ENCODE measurements around the gene SUPT7L. TPM values are rescaled to one million over a fixed set of nuclear protein-coding genes. Genes with fewer than 3 reads are reported as not detected.
"Not testable (repeated sequence)": the region's sequence is repeated elsewhere in the genome, so short reads cannot be mapped to it uniquely, and the experiment has no call there.

Gene SUPT7L
- total and polyA plus RNA-seq, 7 donors: 17.1 to 33.8 (median 21.1) TPM

DNA sequence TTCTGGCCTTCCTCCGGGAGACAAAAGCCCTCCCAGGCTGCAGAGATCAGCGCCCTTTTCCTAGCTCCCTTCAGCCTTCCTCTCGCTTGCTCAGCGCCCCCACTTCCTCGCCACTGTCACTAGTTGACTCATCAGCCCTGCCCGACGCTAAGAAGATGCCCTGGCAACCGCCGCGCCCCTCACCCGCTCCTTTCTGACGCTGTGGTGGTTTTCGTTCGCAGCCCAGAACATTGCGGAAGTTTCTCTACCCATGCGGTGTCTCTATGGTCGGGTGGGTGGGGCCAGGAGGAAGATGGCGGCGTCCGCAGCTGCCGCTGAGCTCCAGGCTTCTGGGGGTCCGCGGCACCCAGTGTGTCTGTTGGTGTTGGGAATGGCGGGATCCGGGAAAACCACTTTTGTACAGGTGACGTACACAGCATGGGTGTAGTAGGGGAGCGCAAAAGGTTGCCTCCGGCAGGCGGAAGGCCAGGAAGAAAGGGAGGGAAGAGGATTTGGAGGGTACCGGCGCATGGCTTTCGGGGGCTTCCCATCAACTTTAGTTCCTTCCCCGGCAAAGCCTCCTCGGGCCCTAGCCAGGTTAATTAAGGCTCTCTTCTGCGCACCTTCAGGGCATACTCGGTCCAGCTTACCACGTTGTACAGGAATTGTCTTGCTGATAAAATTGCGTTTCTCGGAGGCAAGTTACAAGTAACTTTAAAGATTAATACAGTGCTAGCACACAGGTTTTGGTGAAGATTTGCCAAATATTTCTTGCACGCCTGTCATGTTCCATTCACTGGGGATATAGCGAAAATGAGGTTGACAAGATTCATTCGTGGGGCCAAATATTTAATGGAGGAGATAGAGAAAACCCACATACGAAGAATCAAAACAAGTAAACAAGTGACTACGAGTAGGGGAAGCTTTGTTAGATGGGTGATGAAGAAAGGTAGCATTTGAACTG is 34.4 kb downstream of the SUPT7L start, which contains the start of the genes CCDC121 and GPN1:
Gene CCDC121, minus strand, starts transcription at position 246 of the 943 bp plus-strand sequence. CDS start 1,213 bp downstream, outside the sequence.
Gene GPN1, plus strand, starts transcription at position 284 of the 943 bp plus-strand sequence. Its CDS starts 9 bp downstream, at position 293.
- H3K27me3 ChIP-seq (ENCODE audit: insufficient read depth in 3 of 3, low read length in 2 of 3): no peaks in the 10 kb centered on the region
- no peaks in the 10 kb centered on the region for H3K9me3 ChIP-seq
- peak; percentile 95 to 98 (median 96) for ATAC-seq
- DNase-seq: peak; percentile 91 to 93
- peak within 1 kb of the TSS; percentile 79 for H3K4me3 ChIP-seq
- H3K27ac ChIP-seq: peak within 1 kb of the TSS; percentile 76
- 1% methylated on average over 44 of the region's 44 CpGs for WGBS, 3 donors
- H3K4me1 ChIP-seq: peaks cover 9% of the 10 kb centered on the region
- TF ChIP-seq, protein P1, sequence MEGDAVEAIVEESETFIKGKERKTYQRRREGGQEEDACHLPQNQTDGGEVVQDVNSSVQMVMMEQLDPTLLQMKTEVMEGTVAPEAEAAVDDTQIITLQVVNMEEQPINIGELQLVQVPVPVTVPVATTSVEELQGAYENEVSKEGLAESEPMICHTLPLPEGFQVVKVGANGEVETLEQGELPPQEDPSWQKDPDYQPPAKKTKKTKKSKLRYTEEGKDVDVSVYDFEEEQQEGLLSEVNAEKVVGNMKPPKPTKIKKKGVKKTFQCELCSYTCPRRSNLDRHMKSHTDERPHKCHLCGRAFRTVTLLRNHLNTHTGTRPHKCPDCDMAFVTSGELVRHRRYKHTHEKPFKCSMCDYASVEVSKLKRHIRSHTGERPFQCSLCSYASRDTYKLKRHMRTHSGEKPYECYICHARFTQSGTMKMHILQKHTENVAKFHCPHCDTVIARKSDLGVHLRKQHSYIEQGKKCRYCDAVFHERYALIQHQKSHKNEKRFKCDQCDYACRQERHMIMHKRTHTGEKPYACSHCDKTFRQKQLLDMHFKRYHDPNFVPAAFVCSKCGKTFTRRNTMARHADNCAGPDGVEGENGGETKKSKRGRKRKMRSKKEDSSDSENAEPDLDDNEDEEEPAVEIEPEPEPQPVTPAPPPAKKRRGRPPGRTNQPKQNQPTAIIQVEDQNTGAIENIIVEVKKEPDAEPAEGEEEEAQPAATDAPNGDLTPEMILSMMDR (IDR thresholded peaks at IDR 0.05): no peak
- H3K36me3 ChIP-seq (ENCODE audit: insufficient read depth in 1 of 2, low read depth in 1 of 2): peaks cover 2 to 46% of the 10 kb centered on the region in 2 donors
- intact Hi-C loops (cut with DNase I): loop anchor here (5.0 to 10.0 kb wide), 3 partner anchors 33 to 137 kb away; partner anchors contain the start of genes FNDC4 (in 1 of the 2), GCKR (in 1 of the 2), SLC4A1AP (in 1 of the 2) and SUPT7L (in 1 of the 2)

DNA sequence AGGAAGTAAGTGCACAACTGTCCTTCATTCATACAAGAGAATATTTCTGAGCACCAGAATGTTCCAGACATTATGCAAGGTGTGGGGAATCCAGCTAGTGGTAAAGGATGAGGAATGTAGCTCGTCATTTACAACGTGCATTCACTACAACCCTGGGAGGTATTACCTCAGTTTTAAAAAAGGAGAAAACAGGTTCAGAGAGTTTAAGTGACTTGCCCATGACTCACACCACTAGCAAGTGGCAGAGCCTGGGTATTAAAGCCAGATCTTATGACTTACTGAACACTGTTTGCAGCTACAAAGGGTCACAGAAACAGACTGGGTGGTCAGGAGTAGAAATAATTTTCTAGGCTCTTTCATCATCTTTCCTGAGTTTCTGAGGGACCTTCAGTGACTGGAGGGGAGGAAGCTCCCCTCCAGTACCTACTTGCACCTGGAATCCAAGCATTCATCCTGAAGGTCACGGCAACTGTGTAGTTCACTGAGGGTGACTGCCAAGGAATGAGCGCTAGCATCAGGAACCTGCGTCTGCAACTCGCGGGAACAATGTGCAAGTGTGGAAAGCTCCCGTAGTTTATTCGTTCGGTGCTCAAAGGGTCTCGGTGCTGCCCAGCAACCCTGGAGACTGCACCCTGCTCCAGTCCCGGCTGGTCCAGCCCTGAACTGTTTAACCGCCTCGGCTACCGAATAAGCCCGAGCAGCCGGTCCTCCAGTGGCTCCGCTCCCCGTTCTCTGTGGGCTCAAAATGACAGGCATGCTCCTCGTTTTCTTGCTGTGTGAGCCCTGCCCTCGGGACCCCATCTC is 35.2 kb downstream of the SUPT7L start:
- Histone ChIP-seq H3K9me3 (no peaks in the 10 kb centered on the region), H3K4me1 (peaks cover 9% of the 10 kb centered on the region), H3K27ac (peak overlapping the region; percentile 76), H3K36me3 (ENCODE audit: insufficient read depth in 1 of 2, low read depth in 1 of 2) (peaks cover 2 to 46% of the 10 kb centered on the region in 2 donors), H3K4me3 (peak overlapping the region; percentile 79), H3K27me3 (ENCODE audit: insufficient read depth in 3 of 3, low read length in 2 of 3) (no peaks in the 10 kb centered on the region)
- TF ChIP-seq, protein P1 (IDR thresholded peaks at IDR 0.05): no peak
- ATAC-seq (peak; percentile 64 to 76 (median 67)), DNase-seq (no peak)
- intact Hi-C loops (cut with DNase I): loop anchor here (5.0 to 10.0 kb wide), 3 partner anchors 34 to 136 kb away; partner anchors contain the start of genes FNDC4 (in 1 of the 2), GCKR (in 1 of the 2), SLC4A1AP (in 1 of the 2) and SUPT7L (in 1 of the 2)
- WGBS, 3 donors: 3 to 4% (median 3%) methylated on average over 20 to 21 of the region's 21 CpGs

DNA sequence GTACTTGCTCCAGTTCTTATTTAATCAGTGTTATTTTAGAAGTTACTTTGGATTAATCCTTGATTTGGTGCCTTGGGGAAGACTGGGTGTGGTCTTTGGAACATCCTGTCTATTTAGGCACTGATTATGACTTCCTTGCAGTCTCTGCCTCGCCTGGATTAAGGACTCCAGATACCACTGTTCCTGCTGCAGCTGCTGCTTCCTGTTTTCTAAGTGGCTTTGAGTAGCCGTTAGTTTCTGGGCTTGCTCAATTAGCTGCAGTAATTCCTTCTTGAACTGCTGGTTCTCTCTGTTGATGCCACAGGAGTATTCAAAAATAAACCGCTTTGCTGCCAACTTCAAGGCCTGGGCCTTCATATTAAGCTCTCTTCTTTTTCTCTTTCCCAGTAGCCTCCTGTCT is 36.5 kb downstream of the SUPT7L start:
- DNase-seq; H3K4me1 ChIP-seq; H3K9me3 ChIP-seq; ATAC-seq; H3K4me3 ChIP-seq; H3K27ac ChIP-seq; H3K27me3 ChIP-seq (ENCODE audit: insufficient read depth in 3 of 3, low read length in 2 of 3): not testable (repeated sequence)
- intact Hi-C loops (cut with DNase I): loop anchor here (5.0 to 10.0 kb wide), 3 partner anchors 35 to 135 kb away; partner anchors contain the start of genes FNDC4 (in 1 of the 2), GCKR (in 1 of the 2), SLC4A1AP (in 1 of the 2) and SUPT7L (in 1 of the 2)
- H3K36me3 ChIP-seq (ENCODE audit: insufficient read depth in 1 of 2, low read depth in 1 of 2): peaks cover 2 to 46% of the 10 kb centered on the region in 2 donors
- WGBS, 3 donors: 50 to 68% (median 57%) methylated on average over 3 of the region's 3 CpGs

DNA sequence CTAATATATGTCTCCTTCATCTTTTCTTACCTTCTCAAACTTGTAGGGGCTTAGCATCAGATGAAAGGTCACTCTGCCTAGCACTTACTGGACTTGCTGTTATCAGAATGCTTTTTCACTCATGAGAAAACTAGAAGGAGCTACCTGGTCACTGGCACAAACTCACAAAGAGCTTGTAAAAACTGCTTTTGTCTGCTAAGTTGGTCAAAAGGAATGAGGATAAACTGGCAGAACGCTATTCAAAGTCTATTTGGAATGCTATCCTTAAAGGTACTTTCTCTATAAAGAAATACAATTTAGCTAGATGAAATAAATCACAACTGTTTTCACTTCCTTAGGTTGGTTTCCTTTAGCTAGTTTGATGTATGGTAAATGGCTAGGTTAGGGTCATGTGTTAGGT is 37.1 kb downstream of the SUPT7L start:
- not testable (repeated sequence) for H3K4me1 ChIP-seq; H3K9me3 ChIP-seq; DNase-seq; ATAC-seq; H3K27ac ChIP-seq; H3K27me3 ChIP-seq (ENCODE audit: insufficient read depth in 3 of 3, low read length in 2 of 3); H3K4me3 ChIP-seq
- 85 to 89% (median 89%) methylated on average over 1 of the region's 1 CpG for WGBS, 3 donors
- H3K36me3 ChIP-seq (ENCODE audit: insufficient read depth in 1 of 2, low read depth in 1 of 2): peaks cover 5 to 46% of the 10 kb centered on the region in 2 donors
- intact Hi-C loops (cut with DNase I): loop anchor here (5.0 to 10.0 kb wide), 3 partner anchors 36 to 134 kb away; partner anchors contain the start of genes FNDC4 (in 1 of the 2), GCKR (in 1 of the 2), SLC4A1AP (in 1 of the 2) and SUPT7L (in 1 of the 2)

DNA sequence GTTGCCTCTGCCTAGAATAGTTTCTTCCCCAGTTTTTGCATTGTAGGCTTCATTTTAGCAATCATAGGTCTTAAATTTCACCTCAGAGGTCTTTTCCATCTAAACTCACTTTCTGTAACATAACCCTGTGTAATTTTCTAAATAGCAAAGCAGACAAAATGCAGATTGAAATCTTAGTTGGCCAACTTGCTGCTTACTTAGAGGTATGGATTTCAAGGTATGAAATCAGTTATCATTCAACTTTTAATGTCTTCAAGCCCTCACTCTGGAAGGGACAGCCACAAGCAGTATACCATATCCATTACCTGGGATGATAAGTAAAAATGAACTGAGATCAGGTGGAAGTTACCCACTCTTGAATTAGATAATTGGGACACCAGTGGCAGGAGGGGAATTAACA is 38.5 kb downstream of the SUPT7L start:
- TF ChIP-seq, protein P1 (IDR thresholded peaks at IDR 0.05): no peak
- H3K27ac ChIP-seq: no peak overlapping the region
- intact Hi-C loops (cut with DNase I): loop anchor here (5.0 to 10.0 kb wide), 3 partner anchors 37 to 133 kb away; partner anchors contain the start of genes FNDC4 (in 1 of the 2), GCKR (in 1 of the 2), SLC4A1AP (in 1 of the 2) and SUPT7L (in 1 of the 2)
- peaks cover 3 to 45% of the 10 kb centered on the region in 2 donors for H3K36me3 ChIP-seq (ENCODE audit: insufficient read depth in 1 of 2, low read depth in 1 of 2)
- H3K4me1 ChIP-seq: peaks cover 7% of the 10 kb centered on the region
- no peak overlapping the region for H3K4me3 ChIP-seq
- no peaks in the 10 kb centered on the region for H3K9me3 ChIP-seq
- H3K27me3 ChIP-seq (ENCODE audit: insufficient read depth in 3 of 3, low read length in 2 of 3): no peaks in the 10 kb centered on the region
- DNase-seq (no peak), ATAC-seq (no peak)

Data from psoas muscle (tissue), 8 donors.